RPMI8226 (cell line): Measurements from ENCODE around the gene ZNF444.
A peak's percentile ranks its signal among the peaks of the same experiment; 100 is the strongest.
"Not testable (repeated sequence)": the region's sequence is repeated elsewhere in the genome, so short reads cannot be mapped to it uniquely, and the experiment has no call there.

Experiments used
- DNase-seq: peaks from one replicate; pipeline ENCODE4 v3.0.0-alpha.2; 2015

Gene ZNF444

DNA sequence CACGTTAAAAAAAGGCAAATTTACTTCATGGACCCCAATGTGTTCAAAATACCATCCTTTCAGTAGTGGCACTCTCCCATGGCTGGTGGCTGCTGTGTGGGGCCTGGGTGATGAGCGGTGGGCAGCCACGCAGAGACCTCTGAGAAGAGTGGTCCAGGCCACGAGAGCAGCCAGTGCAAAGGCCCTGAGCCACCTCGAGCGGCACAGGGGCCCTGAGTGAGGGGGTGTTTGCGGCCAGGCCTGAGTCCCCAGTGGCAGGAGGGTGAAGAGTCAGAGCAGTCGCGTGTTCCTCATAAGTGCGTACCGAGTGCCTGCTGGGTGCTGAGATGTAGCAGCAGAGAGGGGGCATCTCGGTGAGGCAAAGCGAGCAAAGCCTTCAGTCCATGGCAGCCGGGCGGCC lies 7.0 kb downstream of the ZNF444 start:
- DNase-seq = no peak

DNA sequence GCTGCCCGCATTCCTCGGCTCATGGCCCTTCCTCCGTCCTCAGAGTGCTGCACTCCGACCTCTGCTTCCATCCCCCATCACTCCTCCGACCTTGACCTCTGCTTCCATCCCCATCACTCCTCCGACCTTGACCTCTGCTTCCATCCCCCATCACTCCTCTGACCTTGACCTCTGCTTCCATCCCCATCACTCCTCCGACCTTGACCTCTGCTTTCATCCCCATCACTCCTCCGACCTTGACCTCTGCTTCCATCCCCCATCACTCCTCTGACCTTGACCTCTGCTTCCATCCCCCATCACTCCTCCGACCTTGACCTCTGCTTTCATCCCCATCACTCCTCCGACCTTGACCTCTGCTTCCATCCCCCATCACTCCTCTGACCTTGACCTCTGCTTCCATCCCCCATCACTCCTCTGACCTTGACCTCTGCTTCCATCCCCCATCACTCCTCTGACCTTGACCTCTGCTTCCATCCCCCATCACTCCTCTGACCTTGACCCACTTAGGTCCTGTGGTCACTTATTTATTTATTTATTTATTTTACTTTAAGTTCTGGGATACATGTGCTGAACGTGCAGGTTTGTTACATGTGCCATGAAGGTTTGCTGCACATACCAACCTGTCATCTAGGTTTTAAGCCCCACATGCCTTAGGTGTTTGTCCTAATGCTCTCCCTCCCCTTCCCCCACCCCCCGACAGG lies 8.0 kb downstream of the ZNF444 start:
- DNase-seq = not testable (repeated sequence)

DNA sequence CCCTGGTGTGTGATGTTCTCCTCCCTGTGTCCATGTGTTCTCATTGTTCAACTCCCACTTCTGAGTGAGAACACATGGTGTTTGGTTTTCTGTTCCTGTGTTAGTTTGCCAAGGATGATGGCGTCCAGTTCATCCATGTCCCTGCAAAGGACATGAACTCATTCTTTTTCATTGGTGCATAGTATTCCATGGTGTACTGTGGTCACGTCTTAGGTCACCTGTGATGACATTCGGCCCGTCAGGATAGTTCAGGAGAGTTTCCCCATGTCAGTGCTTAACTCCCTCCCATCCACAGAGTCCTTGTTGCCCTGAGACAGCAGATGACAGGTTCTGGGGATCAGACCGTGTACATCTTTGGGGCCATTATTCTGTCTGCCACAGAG lies 8.6 kb downstream of the ZNF444 start:
- no peak for DNase-seq

GRCh38 chr19:56150358-56150757 lies 9.3 kb downstream of the ZNF444 start:
- no peak for DNase-seq

- DNase-seq = no peak
These were observed 11.6 kb downstream of the ZNF444 start for GRCh38 chr19:56152644-56153043.

DNA sequence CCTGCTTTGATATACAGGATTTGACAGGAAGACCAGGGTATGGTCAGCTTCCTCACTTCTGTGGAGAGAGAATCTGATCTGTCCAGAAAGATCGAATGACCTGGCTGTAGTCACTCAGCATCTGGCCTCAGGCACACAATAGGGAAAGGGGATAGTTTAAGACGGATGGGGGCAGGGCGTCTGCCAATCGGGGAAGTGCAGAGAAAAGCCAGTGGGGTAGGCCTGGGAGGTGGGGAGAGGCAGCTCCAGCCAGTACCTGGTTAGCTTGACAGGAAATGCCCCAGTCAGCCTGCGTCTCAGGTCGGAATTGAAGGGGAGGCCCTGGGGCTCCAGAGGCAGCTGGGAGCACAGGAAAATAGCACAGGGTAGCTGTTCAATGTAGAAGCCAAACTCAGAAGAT lies 12.4 kb downstream of the ZNF444 start:
- no peak for DNase-seq

DNA sequence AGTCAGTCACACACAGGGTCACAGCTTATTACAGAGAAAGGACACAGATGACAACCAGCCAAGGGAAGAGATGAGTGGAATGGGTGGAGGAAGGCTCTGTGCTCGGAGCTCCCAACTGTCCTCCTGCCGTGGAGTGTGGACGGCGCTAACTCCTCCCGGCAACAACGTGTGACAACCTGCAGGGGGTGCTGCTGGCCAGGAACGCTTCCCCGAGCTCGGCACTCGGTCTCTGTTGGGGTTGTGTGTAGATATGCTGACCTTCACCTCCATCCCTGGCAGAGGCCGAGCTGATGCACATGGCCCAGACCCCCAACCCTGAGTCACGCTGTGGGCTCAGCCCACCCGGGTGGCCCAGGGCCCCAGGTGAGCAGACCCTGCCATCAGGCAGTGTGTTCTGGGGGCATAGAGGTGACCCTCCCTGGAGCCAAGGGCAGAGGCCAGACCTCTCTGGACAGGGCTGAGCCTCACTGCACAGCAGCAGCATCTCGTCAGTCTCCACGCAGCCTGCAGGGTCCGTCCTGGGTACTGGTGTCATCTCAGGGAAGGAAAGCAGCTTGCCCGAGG lies 14.1 kb downstream of the ZNF444 start:
- no peak for DNase-seq

DNA sequence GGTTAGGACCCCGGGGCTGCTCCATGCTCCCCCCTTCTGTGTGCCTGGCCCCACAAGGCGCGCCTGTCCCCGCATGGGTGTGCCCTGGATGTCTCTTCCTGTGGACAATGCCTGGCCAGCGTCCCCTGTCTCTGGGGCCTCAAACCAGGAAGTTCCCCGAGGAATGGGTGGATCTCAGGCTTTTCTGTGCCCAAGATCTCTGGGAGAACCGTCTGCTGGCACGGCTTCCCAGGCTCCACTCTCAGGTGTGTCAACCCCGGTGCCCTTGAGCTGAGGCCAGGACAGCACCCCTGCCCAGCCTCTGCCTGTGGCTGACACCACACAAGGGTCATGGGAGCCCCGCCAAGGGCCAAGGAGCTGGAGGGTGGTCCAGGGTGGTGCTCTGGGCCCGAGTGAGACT lies 15.7 kb downstream of the ZNF444 start:
- DNase-seq = no peak

GRCh38 chr19:56158170-56158757 lies 17.2 kb downstream of the ZNF444 start:
- DNase-seq = no peak

DNA sequence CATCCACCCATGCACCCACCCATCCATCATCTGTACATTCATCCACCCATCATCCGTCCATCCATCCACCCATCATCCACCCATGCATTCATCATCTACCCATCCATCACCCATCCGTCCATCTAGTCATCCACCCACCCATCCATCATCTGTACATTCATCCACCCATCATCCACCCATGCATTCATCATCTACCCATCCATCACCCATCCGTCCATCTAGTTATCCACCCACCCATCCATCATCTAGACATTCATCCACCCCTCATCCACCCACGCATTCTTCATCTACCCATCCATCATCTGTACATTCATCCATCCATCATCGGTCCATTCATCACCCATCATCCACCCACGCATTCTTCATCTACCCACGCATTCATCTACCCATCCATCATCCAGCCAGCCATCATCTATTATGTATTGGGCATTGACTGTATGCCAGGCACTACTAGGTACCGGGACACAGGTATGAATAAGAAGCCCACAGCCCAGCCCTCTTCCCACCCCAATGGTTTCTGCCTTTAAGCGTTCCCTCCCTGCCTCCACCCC lies 18.0 kb downstream of the ZNF444 start:
- no peak for DNase-seq

DNA sequence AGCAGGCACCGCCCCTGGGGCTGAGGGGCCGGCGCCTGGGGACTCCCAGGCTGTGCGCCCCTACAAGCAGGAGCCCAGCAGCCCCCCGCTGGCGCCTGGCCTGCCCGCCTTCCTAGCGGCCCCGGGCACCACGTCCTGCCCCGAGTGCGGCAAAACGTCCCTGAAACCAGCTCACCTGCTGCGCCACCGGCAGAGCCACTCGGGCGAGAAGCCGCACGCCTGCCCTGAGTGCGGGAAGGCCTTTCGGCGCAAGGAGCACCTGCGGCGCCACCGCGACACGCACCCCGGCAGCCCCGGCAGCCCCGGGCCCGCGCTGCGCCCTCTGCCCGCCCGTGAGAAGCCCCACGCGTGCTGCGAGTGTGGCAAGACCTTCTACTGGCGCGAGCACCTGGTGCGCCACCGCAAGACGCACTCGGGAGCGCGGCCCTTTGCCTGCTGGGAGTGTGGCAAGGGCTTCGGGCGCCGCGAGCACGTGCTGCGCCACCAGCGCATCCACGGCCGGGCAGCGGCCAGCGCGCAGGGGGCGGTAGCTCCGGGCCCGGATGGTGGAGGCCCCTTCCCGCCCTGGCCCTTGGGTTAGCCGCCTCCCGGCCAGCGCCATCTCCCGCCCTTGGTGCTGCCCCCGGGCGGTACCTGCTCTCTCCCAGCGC lies 18.7 kb downstream of the ZNF444 start:
- DNase-seq = no peak

GRCh38 chr19:56161534-56161933 lies 20.4 kb downstream of the ZNF444 start:
- no peak for DNase-seq

DNA sequence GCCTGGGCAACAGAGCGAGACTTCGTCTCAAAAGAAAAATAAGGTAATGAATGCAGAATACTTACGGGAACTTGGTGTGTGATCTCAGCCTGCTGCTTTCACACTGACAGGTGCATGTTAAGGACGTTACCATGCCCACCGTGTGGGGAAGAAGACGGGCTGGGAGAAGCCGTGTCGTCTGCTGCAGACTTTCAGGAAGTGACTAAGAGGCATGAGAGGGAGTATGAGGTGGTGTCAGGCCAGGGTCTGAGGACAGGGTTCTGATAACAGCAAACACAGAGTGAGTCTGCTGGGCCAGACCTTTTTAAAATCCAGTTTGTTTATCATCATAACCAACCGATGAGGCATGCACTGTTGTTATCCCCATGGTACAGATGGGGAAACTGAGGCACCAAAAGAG lies 21.2 kb downstream of the ZNF444 start:
- DNase-seq = no peak

DNA sequence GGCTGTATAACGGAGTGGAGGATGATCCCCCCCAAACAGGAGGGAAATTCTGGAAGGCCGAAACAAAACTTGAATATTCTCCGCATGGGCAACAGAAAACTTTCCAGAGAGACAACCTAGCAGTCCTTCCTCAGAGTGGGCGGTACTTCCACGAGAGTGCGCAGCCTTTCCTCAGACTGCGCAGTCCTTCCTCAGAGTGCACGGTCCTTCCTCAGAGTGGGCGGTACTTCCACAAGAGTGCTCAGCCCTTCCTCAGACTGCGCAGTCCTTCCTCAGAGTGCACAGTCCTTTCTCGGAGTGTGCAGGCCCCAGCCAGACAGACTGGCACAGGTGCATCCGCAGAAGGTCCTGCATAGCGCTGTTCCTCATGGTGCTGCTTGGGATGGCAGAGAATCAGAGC lies 22.0 kb downstream of the ZNF444 start:
- DNase-seq = no peak

GRCh38 chr19:56167064-56167578 lies 26.0 kb downstream of the ZNF444 start:
- DNase-seq = no peak

GRCh38 chr19:56170261-56170660 lies 29.2 kb downstream of the ZNF444 start:
- peak; percentile 81 for DNase-seq

DNA sequence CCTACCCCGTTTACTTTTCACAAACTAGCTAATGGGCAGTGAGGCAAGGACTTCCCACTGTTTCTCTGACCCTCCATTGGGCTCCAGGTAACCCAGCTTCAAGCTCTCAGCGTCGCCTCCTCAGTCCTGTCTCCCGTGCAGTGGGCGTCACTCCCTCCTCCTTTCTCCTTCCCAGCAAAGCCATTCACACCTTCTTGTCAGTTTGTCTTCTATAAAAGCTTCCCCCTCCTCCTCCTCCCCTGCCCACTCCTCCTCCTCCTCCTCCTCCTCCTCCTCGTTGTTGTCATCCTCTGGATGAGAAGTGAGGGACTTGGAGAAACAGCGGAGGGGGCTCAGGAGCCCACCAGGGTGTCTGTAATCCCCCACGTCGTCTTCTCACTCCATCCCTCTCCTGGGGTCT lies 33.0 kb downstream of the ZNF444 start:
- DNase-seq = no peak

DNA sequence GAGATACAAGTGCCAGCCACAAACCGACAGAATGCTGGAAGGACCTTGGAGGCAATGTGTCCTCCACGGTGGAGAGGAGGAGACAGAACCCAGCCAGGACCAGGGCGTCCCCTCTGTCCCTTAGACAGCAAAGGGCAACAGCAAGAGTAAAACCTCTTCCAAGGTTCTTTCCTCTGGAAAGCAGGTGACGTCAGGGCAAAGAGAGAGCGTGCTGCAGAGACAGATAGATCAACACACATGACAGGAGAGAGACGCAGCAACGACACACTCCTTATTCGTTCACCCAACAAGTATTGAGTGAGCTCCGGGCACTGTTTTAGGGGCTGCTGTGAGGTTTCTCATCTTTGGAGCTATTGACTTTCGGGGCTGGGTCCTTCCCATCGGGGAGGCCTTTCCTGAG lies 33.5 kb downstream of the ZNF444 start:
- DNase-seq = no peak

- peak; percentile 88 for DNase-seq
These were observed 34.8 kb downstream of the ZNF444 start, which contains the start of gene GALP for GRCh38 chr19:56175861-56176307. GALP (plus strand) TSS chr19:56176008; CDS start chr19:56177109, 1,101 bp downstream.

- peak; percentile 64 for DNase-seq
These were observed 35.2 kb downstream of the ZNF444 start for GRCh38 chr19:56176310-56176709.

DNA sequence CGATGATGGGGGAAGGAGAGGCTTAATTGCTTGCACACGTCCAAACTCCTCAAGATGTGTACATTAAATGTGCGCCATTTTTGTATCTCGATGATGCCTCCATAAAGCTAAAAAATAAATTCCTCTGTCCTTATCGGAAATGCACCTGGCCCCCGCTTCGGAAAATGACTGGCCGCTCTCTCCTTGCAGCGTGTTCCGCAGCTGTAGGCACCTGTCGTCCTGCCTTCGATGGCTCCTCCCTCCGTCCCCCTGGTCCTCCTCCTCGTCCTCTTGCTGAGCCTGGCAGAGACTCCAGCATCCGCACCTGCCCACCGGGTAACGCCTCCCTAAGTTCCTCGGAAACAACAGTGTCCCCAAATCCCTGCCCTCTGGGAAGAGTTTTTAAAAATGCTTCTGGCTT lies 35.8 kb downstream of the ZNF444 start:
- no peak for DNase-seq

GRCh38 chr19:56177564-56178243 lies 36.6 kb downstream of the ZNF444 start:
- no peak for DNase-seq

GRCh38 chr19:56189785-56190184 lies 48.7 kb downstream of the ZNF444 start:
- DNase-seq = peak; percentile 42
